ENCODE data around the gene ASTN2.
A peak's percentile ranks its signal among the peaks of the same experiment; 100 is the strongest.

The ASTN2 gene

GRCh38 chr9:117303643-117304230, 111.1 kb downstream of the ASTN2 start:
- DNase-seq (ENCODE audit: low spot score), result peak; percentile 80

GRCh38 chr9:117302487-117302886, 112.4 kb downstream of the ASTN2 start:
- no peak for DNase-seq (ENCODE audit: low spot score)

DNA sequence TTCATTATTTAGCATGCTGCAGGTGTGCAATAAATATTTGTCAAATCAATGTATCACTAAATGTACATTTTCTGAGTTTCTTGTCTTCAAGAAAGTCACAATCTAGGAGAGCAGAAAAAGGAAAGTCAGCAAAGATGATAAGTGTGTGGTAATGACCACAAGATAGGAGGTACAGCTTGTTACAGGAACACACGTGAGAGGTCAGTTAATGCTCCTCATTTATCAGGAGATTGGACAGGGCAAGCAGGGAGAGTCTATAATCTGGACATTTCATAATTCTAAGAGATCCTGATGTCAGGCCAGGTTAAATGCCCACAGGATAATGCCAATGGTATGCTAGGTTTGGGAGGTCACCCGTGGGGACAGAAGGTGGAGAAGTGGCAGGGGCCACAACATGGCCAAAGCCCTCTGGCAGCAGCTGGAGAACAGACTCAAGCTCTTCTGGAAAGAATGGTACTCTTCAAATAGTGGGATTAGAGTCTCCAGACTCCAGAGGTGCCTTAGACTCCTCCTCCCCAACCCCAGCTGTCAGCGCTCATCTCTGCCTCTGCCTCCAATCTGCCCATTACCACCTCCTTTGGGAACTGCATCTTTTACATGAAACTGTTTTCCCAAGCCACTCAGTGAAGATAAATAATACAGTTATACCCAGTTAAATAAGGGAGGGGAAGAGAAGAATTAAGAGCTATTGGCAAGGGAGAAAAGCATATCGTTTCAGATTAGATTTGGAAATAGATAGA, 114.3 kb downstream of the ASTN2 start:
- no peak for DNase-seq (ENCODE audit: low spot score)

DNA sequence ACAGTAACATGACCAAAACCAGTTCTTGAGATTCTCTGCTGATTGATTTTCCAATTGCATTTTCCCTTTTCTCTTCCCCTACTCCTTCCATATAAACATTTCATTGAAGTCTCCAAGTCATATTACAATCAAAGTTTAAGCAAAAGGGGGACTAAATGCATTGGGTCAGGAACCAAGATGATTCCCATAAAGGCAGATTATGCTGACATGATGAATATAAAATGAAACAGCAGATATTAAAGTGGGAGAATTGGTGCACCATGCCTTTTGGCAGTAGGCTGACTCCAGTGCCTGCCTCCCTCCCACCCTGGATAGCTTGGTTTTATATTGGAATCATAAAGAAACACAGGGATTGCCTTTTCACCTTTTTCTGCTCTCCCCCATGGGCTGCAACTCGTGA, 118.4 kb downstream of the ASTN2 start:
- DNase-seq (ENCODE audit: low spot score), result no peak

- no peak for DNase-seq (ENCODE audit: low spot score)
Observed at GRCh38 chr9:117293206-117294114, 121.4 kb downstream of the ASTN2 start.

- DNase-seq (ENCODE audit: low spot score), result no peak
Observed at GRCh38 chr9:117290856-117291622, 123.8 kb downstream of the ASTN2 start.

- DNase-seq (ENCODE audit: low spot score), result no peak
Observed at GRCh38 chr9:117290306-117290840, 124.5 kb downstream of the ASTN2 start.

- DNase-seq (ENCODE audit: low spot score), result no peak
Observed at GRCh38 chr9:117286245-117286644, 128.6 kb downstream of the ASTN2 start.

GRCh38 chr9:117284414-117284813, 130.4 kb downstream of the ASTN2 start:
- no peak for DNase-seq (ENCODE audit: low spot score)

DNA sequence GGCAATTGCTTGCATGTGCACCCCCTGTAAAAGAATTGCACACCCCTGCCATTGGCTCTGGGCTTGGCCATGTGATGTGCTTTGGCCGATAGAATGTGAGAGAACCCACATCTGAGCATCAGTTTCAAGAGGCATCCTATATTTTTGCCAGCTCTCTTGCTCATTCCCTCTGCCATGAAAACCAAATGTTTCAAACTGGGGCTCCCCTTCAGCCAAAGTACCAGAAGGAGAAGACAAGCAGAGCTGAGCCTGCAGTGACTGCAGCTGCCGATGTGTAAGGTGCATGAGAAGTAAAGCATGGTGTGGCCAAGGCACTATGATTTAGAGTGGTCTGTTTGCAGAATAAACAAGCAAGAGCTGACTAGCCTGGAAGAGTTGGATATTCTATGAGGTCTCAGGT, 132.3 kb downstream of the ASTN2 start:
- DNase-seq (ENCODE audit: low spot score), result peak; percentile 47

- peak; percentile 76 for DNase-seq (ENCODE audit: low spot score)
Observed at GRCh38 chr9:117278471-117279035, 136.3 kb downstream of the ASTN2 start.

DNA sequence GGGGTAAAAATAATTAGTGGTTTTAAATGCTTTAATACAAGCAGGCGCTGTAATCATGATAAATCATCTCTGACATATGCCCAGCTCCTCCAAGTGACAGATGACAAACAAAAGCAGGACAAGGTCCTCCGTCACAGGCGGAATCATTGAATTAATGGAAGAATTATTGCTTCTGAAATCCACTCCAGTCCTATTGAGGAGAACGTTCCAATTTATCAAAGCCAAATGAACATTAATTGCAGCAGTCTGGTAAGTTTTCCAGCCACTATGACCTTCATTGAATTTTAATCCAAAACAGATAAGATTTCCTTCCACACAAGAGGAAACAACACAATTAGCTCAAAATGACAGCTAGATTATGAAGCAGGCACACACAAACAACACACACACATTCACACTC, 136.8 kb downstream of the ASTN2 start:
- peak; percentile 33 for DNase-seq (ENCODE audit: low spot score)

DNA sequence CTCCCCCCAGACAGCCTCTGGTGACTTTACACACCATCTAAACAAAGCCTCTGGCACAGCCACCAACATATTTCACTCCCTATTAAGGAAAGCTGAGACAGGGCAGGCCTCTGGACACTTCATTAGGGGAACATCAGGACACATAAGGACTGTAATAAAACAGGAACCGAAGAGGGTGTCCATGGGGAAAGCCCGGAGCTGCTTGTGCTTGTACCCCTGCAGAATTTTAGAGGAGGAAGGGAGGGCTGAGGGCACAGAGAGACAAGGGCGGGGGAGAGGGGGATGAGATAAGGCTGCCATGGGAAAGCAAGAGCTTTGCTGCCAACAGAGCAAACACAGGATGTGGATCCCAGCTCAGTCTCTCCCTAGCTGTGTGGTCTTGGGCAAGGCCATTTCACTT, 138.4 kb downstream of the ASTN2 start:
- DNase-seq (ENCODE audit: low spot score), result no peak

- no peak for DNase-seq (ENCODE audit: low spot score)
Observed at GRCh38 chr9:117273612-117274011, 141.2 kb downstream of the ASTN2 start.

GRCh38 chr9:117268847-117269446, 145.9 kb downstream of the ASTN2 start:
- DNase-seq (ENCODE audit: low spot score), result no peak

DNA sequence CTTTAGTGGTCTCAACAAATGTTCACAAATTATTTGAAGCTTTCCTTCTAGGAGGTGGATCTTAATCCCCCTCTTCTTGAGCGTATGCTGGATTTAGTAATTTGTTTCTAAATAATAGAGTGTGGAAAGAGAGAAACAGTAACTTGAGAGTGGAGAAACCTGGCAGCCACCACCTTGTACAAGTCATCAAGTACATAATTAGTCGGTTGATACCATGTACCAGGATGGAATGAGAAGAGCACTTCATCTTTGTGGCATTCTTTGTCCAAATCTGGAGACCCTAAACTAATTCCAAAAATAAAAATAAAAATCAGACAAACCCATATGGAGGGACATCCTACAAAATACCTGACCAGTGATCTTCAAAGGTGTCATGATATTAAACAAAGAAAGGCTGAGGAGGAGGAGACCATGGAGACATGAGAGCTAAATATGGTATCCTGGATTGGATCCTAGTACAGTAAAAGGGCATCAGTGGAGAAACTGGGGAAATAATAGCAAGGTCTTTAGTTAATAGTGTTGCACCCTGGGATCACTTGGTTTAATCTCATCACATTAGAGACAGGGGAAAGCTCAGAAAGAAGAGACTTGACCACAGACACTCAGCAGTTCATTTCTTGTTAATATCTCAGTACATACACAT, 147.9 kb downstream of the ASTN2 start:
- DNase-seq (ENCODE audit: low spot score), result no peak

DNA sequence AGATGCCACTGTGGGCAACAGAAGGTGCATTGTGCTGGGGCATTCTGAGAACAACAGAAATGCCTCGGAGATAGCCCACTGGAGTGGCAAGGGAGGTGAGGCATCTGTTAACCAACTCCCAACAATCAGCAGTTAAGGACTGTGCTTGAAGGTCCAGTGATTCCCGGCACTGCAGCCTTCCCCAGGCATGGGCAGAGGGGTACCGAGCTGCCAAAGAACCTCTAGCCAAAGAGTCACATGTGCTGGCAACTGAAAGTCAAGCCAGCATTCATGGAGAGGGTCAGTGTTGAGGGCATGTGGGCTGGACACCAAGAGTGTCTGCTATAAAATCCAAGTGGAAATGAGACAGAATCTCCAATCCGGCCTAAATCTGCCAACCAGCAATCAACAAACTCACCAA, 149.6 kb downstream of the ASTN2 start:
- peak; percentile 95 for DNase-seq (ENCODE audit: low spot score)

- DNase-seq (ENCODE audit: low spot score), result peak; percentile 37
Observed at GRCh38 chr9:117258184-117258866, 156.5 kb downstream of the ASTN2 start.

DNA sequence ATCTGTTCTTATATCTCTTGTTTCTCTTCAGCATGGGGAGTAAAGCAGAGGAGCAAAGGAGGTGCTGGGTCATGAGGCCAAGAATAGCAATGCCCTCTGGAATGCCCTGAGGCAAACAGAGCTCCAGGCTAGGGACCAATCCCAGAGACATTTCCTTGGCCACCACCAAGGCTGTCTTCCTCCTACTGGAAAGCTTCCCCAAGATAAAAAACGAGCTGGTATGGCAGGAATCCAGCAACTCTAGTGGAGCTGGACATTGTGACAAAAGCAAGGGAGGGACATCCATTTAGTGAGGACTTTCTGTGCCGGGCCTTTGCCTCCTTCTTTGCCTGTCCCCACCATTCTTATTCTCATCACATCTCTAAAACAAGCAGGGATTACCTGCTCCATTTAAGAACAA, 161.6 kb downstream of the ASTN2 start:
- DNase-seq (ENCODE audit: low spot score), result peak; percentile 51
